Measurements from ENCODE around the gene CLEC11A. TPM values are rescaled to one million over a fixed set of nuclear protein-coding genes. Genes with fewer than 3 reads are reported as not detected.

CLEC11A gene
- 47.6 and 56.9 TPM in 2 replicates for total RNA-seq (2014; rRNA removed; shearing (Covaris generic))

- peak; percentile 91 for DNase-seq (ENCODE audit: low read depth)
These were observed at the start of gene CLEC11A for GRCh38 chr19:50723069-50723468. Gene CLEC11A, plus strand, starts transcription at chr19:50723364. Its CDS starts 162 bp downstream, at chr19:50723526.

- DNase-seq (ENCODE audit: low read depth) = no peak
These were observed 46.5 kb upstream of the CLEC11A start for GRCh38 chr19:50676625-50677197.

- DNase-seq (ENCODE audit: low read depth) = no peak
These were observed 45.5 kb upstream of the CLEC11A start for GRCh38 chr19:50677636-50678035.

- no peak for DNase-seq (ENCODE audit: low read depth)
These were observed 44.8 kb upstream of the CLEC11A start for GRCh38 chr19:50678323-50678722.

- peak; percentile 92 for DNase-seq (ENCODE audit: low read depth)
These were observed 43.7 kb upstream of the CLEC11A start for GRCh38 chr19:50679177-50680125.

GRCh38 chr19:50686310-50687032, 36.7 kb upstream of the CLEC11A start:
- DNase-seq (ENCODE audit: low read depth) = no peak

GRCh38 chr19:50688766-50689165, 34.4 kb upstream of the CLEC11A start:
- no peak for DNase-seq (ENCODE audit: low read depth)

GRCh38 chr19:50690439-50690838, 32.7 kb upstream of the CLEC11A start:
- no peak for DNase-seq (ENCODE audit: low read depth)

GRCh38 chr19:50693064-50693975, 29.8 kb upstream of the CLEC11A start:
- no peak for DNase-seq (ENCODE audit: low read depth)

GRCh38 chr19:50694815-50695145, 28.4 kb upstream of the CLEC11A start:
- DNase-seq (ENCODE audit: low read depth) = no peak

- peak; percentile 42 for DNase-seq (ENCODE audit: low read depth)
These were observed 27.7 kb upstream of the CLEC11A start for GRCh38 chr19:50695251-50696093.

- DNase-seq (ENCODE audit: low read depth) = no peak
These were observed 27.1 kb upstream of the CLEC11A start for GRCh38 chr19:50696094-50696483.

- no peak for DNase-seq (ENCODE audit: low read depth)
These were observed 25.6 kb upstream of the CLEC11A start for GRCh38 chr19:50697414-50698124.

- DNase-seq (ENCODE audit: low read depth) = no peak
These were observed 21.7 kb upstream of the CLEC11A start for GRCh38 chr19:50701367-50701985.

GRCh38 chr19:50702158-50702870, 20.9 kb upstream of the CLEC11A start:
- DNase-seq (ENCODE audit: low read depth) = no peak

- peak; percentile 82 for DNase-seq (ENCODE audit: low read depth)
These were observed 20.0 kb upstream of the CLEC11A start for GRCh38 chr19:50702871-50703829.

Measured in Daoy (cell line).